GM20431 (cell line): ENCODE data around the gene STOX2.

Source experiments
- in situ Hi-C: fragments of 300-500 bp; cut with MseI, MboI; formaldehyde crosslinking; loops from one replicate; pipeline ENCODE4 v1.15.0; 2020; ENCODE audit warnings: low sequenced_read_pairs; ENCODE audit not compliant: unreplicated experiment

Gene STOX2

DNA sequence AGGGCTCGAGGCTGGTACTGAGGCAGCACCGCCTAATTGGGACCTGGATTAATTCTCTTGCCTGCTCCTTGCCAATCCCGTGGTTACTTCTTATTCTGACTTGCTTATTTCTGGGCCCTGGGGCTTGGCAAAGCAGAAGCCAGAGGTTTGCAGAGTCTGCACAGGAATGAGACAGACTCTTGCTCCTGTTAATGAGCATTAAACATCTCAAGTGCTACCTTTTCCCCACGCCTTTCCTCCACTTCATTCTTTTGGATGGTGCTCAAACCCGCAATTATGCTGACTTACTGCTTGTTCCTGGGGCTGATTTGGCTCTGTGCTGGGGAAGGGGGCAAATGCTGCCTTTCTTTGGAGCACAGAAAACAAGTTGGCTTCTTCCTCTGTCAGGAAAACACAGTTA is 16.5 kb upstream of the STOX2 start:
- in situ Hi-C loops: no loop called here

DNA sequence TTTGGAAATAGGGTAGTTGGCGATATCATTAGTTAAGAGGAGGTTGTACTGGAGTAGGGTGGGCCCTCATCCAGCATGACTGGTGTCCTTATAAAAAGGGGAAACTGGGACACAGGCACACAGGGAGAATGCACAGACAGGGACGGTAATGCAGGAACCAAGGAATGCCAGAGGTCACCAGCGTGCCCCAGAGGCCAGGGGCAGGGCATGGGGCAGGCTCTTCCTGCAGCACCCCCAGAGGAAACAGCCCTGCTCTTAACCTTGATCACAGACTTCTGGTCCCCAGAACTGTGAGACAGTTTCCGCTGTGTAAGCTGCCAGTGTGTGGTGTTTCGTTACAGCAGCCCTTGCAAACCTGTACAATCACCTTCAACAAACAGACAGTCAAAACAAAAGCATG is 15.9 kb upstream of the STOX2 start:
- in situ Hi-C loops: no loop called here

DNA sequence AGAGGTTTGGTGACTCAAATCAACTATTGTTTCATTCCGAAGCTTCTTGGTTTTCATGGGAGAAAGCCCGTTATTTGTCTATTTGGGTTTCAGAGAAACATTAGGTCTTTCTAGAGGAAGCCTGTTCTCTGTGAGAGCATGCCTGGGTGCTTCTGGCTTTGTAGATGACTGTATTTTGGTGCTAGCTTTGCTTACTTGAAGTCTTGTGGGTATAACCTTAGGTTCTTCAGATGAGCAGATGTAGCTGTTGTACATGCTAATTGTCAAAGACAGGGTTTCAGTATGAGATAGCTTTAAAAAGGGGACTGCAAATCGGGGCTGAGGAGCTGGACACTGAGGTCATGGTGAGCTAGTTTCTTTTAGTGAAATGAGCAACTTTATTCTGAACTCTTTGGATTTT is 7.9 kb upstream of the STOX2 start:
- in situ Hi-C loops: no loop called here

GRCh38 chr4:183898456-183898855 is 6.7 kb upstream of the STOX2 start:
- in situ Hi-C loops: no loop called here

GRCh38 chr4:183903021-183903760 is 1.9 kb upstream of the STOX2 start:
- in situ Hi-C loops: no loop called here

- in situ Hi-C loops: no loop called here
Observed at GRCh38 chr4:183905593-183906488, 734 bp downstream of the STOX2 start.

GRCh38 chr4:183906489-183906738 is 1.3 kb downstream of the STOX2 start:
- in situ Hi-C loops: no loop called here

GRCh38 chr4:183906739-183907651 is 1.9 kb downstream of the STOX2 start:
- in situ Hi-C loops: no loop called here

DNA sequence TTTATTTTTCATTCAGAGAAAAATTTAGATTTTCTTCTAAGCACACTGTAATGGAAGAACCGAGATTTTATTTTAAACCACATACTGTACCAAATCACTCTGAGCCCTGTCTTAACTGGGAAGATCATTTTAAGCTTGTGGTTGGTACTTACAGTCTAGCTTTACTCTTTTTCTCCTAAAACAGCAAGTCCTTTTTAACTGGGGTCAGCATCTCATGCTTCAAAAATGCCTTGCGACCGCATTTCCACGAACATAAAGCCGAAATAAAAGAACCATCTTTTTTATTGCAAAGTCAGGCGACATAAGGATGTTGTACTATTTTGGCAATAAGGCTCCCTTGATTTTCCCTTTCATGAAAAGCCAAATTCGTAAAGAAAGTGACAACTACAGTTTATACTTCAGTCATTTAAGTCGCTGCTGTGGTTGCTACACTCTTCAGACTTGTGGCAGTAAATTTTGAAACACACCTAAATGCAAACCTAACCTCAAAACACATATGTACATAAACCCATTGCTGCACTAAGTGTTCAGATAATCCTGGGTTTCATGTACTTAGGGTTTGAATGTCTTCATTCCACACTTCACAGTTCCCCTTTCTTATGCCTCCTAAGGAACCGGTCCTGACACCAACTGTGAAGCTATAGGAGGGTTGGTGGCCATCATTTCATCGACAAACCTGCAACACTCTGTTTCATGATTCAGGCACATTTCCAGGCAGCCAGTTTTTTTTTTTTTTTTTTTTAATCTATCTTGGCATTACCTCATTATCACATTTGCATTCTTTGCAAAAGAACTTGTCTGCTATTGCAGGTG is 3.0 kb downstream of the STOX2 start:
- in situ Hi-C loops: no loop called here

- in situ Hi-C loops: no loop called here
Observed at GRCh38 chr4:183909187-183909586, 4.1 kb downstream of the STOX2 start.

GRCh38 chr4:183909801-183910200 is 4.7 kb downstream of the STOX2 start:
- in situ Hi-C loops: no loop called here

- in situ Hi-C loops: no loop called here
Observed at GRCh38 chr4:183912585-183912984, 7.5 kb downstream of the STOX2 start.

DNA sequence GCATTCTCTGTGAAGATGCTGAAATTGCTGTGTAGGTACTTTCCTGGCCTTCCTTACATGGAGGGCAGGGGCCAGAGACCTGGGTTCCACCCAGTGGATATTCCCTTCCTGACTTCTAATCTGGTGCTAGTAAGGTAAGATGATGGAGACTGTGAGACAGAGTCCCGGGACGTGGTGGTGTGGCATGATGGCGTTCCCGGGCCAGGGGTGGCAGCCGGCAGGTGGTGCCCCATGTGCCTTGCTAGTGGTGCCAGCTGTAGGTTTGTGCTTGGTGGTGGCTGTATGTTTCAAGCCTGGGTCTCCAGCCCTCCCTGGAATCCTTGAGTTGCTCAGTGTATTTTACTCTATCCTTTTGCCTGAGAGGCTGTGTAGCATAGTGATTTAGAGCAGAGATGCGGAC is 10.9 kb downstream of the STOX2 start:
- in situ Hi-C loops: no loop called here

DNA sequence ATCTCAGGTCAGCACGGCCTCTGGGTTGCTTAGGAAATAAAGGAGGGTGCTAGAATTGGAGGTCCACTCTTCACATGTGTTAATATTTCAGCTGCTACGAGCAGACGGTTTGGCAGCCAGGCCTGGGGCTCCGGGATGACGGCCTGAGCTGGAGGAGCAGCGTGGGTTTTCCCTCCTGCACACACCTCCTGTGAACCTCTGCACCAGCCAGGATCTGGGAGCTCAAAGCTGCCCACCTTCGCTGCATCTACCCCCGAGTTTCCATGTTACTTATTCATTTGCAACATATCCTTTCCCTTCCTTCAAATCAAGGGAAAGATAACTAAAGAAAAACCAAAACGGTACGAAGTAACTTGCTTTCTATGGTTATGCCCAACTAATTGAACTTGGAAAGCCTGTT is 13.6 kb downstream of the STOX2 start:
- in situ Hi-C loops: no loop called here

GRCh38 chr4:183919141-183919540 is 14.0 kb downstream of the STOX2 start:
- in situ Hi-C loops: no loop called here

- in situ Hi-C loops: no loop called here
Observed at GRCh38 chr4:183920512-183920911, 15.4 kb downstream of the STOX2 start.

- in situ Hi-C loops: no loop called here
Observed at GRCh38 chr4:183921335-183921734, 16.2 kb downstream of the STOX2 start.

DNA sequence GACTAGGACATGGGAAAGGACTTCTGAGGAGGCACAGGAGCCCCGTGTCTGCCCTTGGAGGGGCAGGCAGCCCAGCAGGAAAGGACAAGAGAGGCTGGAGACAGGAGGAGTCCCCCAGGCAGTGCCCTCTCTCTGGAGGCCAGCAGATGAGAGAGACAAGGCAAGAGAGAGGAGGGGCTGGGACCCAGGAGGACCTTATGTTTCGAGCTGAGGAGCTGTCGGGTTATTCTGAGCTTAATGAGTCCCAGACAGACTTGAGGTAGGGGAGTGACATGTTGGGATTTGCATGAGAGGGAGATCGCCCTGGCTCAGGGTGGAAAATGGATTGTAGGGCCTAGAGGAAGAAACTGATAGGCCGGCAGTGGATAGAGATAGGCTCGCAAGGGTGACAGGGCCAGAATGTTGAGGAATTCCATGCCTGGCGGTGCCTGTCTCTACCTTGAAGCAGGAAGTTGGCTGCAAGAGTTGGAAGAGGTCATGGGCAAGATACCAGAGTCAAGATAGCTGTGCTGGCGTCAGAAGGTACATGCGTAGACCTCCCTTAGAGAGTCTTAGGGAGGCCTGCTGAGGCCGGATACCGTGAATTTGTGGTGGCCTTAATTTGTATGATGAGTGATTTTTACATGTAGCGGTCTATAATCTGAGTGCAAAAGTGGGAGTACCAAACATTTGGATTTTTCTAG is 19.4 kb downstream of the STOX2 start:
- in situ Hi-C loops: no loop called here

DNA sequence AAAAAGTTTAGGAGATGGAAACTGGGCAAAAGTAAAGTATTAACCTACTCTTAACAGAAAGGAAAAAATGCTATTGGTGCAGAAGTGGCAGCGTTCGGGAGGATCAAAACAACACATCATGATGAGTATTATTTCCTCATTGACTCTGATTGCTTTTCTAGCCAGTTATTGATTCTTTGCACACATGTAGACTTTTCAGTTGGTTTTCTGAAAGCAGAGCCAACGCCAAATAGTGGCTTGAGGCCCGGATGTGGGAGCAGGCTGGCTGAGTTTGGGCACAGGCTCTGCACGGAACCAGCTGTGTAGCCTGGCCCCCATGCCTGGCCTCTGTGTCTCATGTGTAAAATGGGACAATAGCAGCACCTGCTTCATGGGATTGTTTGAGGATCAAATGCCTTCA is 21.8 kb downstream of the STOX2 start:
- in situ Hi-C loops: no loop called here
